ENCODE results near the gene N4BP2L2. TPM values are rescaled to one million over a fixed set of nuclear protein-coding genes. Genes with fewer than 3 reads are reported as not detected.

N4BP2L2 gene
- total and polyA plus RNA-seq, 2 of the 13 experiments (the other 11 are each of a cell fraction or from before 2014, with no cell fraction given) = 58.9 to 81.2 TPM

DNA sequence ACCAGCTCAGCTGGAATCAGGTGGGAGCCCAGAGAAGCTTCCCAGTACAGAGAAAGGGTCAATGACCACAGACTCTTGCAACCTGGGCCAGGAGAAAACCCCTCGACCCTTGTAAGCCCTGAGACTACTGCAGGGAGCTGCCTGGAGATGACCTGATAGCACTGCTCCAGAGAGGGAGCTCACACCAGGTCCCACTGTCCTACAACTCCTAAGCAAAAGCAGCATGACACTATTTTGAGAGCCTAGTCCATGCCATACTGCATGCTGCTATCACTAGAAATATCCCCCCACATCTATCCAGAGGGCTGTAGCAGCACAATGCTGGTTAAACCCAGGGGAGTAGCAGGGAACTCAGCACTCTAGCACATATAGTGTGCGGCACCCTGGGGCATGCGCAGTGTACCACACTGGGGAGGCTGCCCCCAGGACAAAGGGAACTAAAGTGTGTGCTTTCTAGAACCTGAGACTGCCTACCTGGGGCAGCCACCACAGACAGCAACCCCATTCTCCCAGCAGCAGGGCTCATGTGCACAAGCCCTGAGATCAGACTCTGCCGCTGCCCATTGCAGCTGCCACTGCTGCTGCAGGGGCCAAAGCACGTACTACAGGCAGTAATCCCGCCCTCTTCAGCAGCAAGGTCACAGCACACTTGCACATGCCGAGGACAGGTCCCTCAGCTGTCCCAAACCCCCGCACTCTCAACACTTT is 83.6 kb downstream of the N4BP2L2 start (continued):
- TF ChIP-seq, protein P1, sequence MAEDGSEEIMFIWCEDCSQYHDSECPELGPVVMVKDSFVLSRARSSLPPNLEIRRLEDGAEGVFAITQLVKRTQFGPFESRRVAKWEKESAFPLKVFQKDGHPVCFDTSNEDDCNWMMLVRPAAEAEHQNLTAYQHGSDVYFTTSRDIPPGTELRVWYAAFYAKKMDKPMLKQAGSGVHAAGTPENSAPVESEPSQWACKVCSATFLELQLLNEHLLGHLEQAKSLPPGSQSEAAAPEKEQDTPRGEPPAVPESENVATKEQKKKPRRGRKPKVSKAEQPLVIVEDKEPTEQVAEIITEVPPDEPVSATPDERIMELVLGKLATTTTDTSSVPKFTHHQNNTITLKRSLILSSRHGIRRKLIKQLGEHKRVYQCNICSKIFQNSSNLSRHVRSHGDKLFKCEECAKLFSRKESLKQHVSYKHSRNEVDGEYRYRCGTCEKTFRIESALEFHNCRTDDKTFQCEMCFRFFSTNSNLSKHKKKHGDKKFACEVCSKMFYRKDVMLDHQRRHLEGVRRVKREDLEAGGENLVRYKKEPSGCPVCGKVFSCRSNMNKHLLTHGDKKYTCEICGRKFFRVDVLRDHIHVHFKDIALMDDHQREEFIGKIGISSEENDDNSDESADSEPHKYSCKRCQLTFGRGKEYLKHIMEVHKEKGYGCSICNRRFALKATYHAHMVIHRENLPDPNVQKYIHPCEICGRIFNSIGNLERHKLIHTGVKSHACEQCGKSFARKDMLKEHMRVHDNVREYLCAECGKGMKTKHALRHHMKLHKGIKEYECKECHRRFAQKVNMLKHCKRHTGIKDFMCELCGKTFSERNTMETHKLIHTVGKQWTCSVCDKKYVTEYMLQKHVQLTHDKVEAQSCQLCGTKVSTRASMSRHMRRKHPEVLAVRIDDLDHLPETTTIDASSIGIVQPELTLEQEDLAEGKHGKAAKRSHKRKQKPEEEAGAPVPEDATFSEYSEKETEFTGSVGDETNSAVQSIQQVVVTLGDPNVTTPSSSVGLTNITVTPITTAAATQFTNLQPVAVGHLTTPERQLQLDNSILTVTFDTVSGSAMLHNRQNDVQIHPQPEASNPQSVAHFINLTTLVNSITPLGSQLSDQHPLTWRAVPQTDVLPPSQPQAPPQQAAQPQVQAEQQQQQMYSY (CRISPR knock-in tag; IDR thresholded peaks at IDR 0.05) = no peak
- TF ChIP-seq FOXM1 (CRISPR knock-in tag; IDR thresholded peaks at IDR 0.05) = no peak
- no peak for TF ChIP-seq EHMT2 (IDR thresholded peaks at IDR 0.05; ENCODE audit: borderline replicate concordance, low read depth, low read length)
- no peak for TF ChIP-seq ETS1 (CRISPR knock-in tag; IDR thresholded peaks at IDR 0.05)
- no peak for TF ChIP-seq SMARCC2 (IDR thresholded peaks at IDR 0.05)
- TF ChIP-seq ZNF577 (CRISPR knock-in tag; IDR thresholded peaks at IDR 0.05; ENCODE audit: borderline replicate concordance, low read depth) = no peak
- TF ChIP-seq ZNF672 (CRISPR knock-in tag; IDR thresholded peaks at IDR 0.05) = no peak
- TF ChIP-seq ZNF274 (CRISPR knock-in tag; IDR thresholded peaks at IDR 0.05) = no peak; the same call in none of the 2 replicates
- TF ChIP-seq ZSCAN21 (CRISPR knock-in tag; IDR thresholded peaks at IDR 0.05; ENCODE audit: borderline replicate concordance) = peak; percentile 41; the same call in 1 of the 2 replicates
- TF ChIP-seq RFX5 (IDR thresholded peaks at IDR 0.05; ENCODE audit: low read depth, low read length) = no peak
- TF ChIP-seq, protein P2, sequence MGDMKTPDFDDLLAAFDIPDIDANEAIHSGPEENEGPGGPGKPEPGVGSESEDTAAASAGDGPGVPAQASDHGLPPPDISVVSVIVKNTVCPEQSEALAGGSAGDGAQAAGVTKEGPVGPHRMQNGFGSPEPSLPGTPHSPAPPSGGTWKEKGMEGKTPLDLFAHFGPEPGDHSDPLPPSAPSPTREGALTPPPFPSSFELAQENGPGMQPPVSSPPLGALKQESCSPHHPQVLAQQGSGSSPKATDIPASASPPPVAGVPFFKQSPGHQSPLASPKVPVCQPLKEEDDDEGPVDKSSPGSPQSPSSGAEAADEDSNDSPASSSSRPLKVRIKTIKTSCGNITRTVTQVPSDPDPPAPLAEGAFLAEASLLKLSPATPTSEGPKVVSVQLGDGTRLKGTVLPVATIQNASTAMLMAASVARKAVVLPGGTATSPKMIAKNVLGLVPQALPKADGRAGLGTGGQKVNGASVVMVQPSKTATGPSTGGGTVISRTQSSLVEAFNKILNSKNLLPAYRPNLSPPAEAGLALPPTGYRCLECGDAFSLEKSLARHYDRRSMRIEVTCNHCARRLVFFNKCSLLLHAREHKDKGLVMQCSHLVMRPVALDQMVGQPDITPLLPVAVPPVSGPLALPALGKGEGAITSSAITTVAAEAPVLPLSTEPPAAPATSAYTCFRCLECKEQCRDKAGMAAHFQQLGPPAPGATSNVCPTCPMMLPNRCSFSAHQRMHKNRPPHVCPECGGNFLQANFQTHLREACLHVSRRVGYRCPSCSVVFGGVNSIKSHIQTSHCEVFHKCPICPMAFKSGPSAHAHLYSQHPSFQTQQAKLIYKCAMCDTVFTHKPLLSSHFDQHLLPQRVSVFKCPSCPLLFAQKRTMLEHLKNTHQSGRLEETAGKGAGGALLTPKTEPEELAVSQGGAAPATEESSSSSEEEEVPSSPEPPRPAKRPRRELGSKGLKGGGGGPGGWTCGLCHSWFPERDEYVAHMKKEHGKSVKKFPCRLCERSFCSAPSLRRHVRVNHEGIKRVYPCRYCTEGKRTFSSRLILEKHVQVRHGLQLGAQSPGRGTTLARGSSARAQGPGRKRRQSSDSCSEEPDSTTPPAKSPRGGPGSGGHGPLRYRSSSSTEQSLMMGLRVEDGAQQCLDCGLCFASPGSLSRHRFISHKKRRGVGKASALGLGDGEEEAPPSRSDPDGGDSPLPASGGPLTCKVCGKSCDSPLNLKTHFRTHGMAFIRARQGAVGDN (CRISPR knock-in tag; IDR thresholded peaks at IDR 0.05) = peak; percentile 99
- TF ChIP-seq ZNF350 (CRISPR knock-in tag; IDR thresholded peaks at IDR 0.05; ENCODE audit: borderline replicate concordance, low read depth) = peak; percentile 22; the same call in 1 of the 2 replicates
- TF ChIP-seq CERS6 (CRISPR knock-in tag; IDR thresholded peaks at IDR 0.05) = no peak
- no peak for TF ChIP-seq MYNN (CRISPR knock-in tag; IDR thresholded peaks at IDR 0.05; ENCODE audit: low read depth)
- no peak for TF ChIP-seq SYNCRIP (IDR thresholded peaks at IDR 0.05; ENCODE audit: insufficient read depth, low read depth, low read length)
- no peak for TF ChIP-seq RARA (CRISPR knock-in tag; IDR thresholded peaks at IDR 0.05)
- TF ChIP-seq ERF (CRISPR knock-in tag; IDR thresholded peaks at IDR 0.05) = no peak
- no peak for TF ChIP-seq RFXAP (CRISPR knock-in tag; IDR thresholded peaks at IDR 0.05; ENCODE audit: borderline replicate concordance)
- TF ChIP-seq ZNF549 (CRISPR knock-in tag; IDR thresholded peaks at IDR 0.05) = no peak
- peak; percentile 62; the same call in 1 of the 2 replicates for TF ChIP-seq ZIK1 (CRISPR knock-in tag; IDR thresholded peaks at IDR 0.05; ENCODE audit: borderline replicate concordance, low read depth)
